Ascending aorta (tissue), 2 donors: Measurements from ENCODE around the gene DHRS7. TPM values are rescaled to one million over a fixed set of nuclear protein-coding genes. Genes with fewer than 3 reads are reported as not detected.

Experiments
- DNase-seq, 2 donors: peaks; one replicate each; pipeline ENCODE4 v3.0.0-alpha.2; 2019; ENCODE audit warnings: low spot score in 2 of 2
- H3K27ac ChIP-seq, 2 donors: fragments of 200-600 bp; sonication (generic); one replicate each; pipeline ENCODE4 v1.5.1; 2016 to 2017; ENCODE audit warnings: mild to moderate bottlenecking in 1 of 2
- H3K27me3 ChIP-seq: fragments of 200-600 bp; sonication (generic); one replicate; pipeline ENCODE4 v1.5.1; 2017
- H3K36me3 ChIP-seq, 2 donors: fragments of 200-600 bp; sonication (generic); one replicate each; pipeline ENCODE4 v1.5.1; 2016
- H3K4me1 ChIP-seq, 2 donors: fragments of 200-600 bp; sonication (generic); one replicate each; pipeline ENCODE4 v1.5.1; 2016 to 2017; ENCODE audit warnings: mild to moderate bottlenecking in 1 of 2
- H3K4me3 ChIP-seq, 2 donors: fragments of 200-600 bp; sonication (generic); one replicate each; pipeline ENCODE4 v1.5.1; 2016 to 2017; ENCODE audit warnings: mild to moderate bottlenecking in 1 of 2
- H3K9me3 ChIP-seq, 2 donors: fragments of 200-600 bp; sonication (generic); one replicate each; pipeline ENCODE4 v1.5.1; 2016
- intact Hi-C: fragments of 100-400 bp; cut with DNase I; formaldehyde crosslinking; loops from one replicate; pipeline ENCODE4 v1.15.1; 2023
- total RNA-seq: library from RNA; depleted of rRNA; stranded (reverse); fragments of >200 nt; gene quantifications from one replicate; pipeline ENCODE4 v1.1.0, GENCODE V29; 2016
- TF ChIP-seq, protein P1 (sequence below), 3 experiments: fragments of 200-600 bp in 2 of 3; fragments of 450-650 bp in 1 of 3; sonication (generic) in 2 of 3; IDR thresholded peaks; one replicate each; pipeline ENCODE4 v1.5.1; 2016 to 2019; ENCODE audit warnings: antibody characterized with exemption in 3 of 3, mild to moderate bottlenecking in 1 of 3, moderate library complexity in 1 of 3

DHRS7 gene
- total RNA-seq, 1 donor from 2014 or later: 34.8 TPM

DNA sequence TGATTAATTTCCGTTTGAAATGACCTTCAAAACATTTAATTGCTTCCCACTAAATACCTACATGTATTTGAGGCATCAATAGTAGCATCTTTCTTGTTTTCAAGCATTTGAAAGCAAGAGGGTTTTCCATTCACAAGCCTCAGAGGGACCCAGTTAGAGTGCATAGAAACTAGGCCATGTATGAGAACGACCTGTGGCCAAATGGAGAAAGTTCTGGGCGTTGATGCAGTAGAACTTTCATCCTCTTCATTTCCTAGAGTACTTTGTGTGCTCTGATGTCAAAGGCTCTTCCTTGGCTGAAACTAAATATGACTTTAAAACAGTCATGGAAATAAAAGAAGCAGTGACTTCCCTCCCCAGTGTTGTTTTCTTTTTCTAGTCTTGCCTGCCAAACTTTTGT, 944 bp upstream of the DHRS7 start:
- no peak for DNase-seq
- H3K36me3 ChIP-seq: no peaks in the 10 kb centered on the region
- H3K9me3 ChIP-seq: no peaks in the 10 kb centered on the region
- H3K27me3 ChIP-seq: no peaks in the 10 kb centered on the region
- H3K27ac ChIP-seq: peak overlapping the region; percentile 93 to 97
- H3K4me3 ChIP-seq: peak overlapping the region; percentile 20 to 92
- H3K4me1 ChIP-seq: peaks cover 0 to 20% of the 10 kb centered on the region in 2 donors
- TF ChIP-seq, protein P1, sequence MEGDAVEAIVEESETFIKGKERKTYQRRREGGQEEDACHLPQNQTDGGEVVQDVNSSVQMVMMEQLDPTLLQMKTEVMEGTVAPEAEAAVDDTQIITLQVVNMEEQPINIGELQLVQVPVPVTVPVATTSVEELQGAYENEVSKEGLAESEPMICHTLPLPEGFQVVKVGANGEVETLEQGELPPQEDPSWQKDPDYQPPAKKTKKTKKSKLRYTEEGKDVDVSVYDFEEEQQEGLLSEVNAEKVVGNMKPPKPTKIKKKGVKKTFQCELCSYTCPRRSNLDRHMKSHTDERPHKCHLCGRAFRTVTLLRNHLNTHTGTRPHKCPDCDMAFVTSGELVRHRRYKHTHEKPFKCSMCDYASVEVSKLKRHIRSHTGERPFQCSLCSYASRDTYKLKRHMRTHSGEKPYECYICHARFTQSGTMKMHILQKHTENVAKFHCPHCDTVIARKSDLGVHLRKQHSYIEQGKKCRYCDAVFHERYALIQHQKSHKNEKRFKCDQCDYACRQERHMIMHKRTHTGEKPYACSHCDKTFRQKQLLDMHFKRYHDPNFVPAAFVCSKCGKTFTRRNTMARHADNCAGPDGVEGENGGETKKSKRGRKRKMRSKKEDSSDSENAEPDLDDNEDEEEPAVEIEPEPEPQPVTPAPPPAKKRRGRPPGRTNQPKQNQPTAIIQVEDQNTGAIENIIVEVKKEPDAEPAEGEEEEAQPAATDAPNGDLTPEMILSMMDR (IDR thresholded peaks at IDR 0.05): no peak
- intact Hi-C loops: loop anchor here (5.0 to 10.0 kb wide), 4 partner anchors 104 to 1109 kb away; no protein-coding TSS in a partner anchor

GRCh38 chr14:60165547-60165876, 314 bp upstream of the DHRS7 start:
- H3K4me3 ChIP-seq: peak overlapping the region; percentile 75 to 92
- no peaks in the 10 kb centered on the region for H3K9me3 ChIP-seq
- H3K27me3 ChIP-seq: no peaks in the 10 kb centered on the region
- no peak for DNase-seq
- H3K36me3 ChIP-seq: no peaks in the 10 kb centered on the region
- peaks cover 0 to 23% of the 10 kb centered on the region in 2 donors for H3K4me1 ChIP-seq
- peak overlapping the region; percentile 93 to 97 for H3K27ac ChIP-seq
- intact Hi-C loops: loop anchor here (1.0 to 10.0 kb wide), 6 partner anchors 74 to 1109 kb away; partner anchors contain the start of genes PCNX4 and PPM1A
- TF ChIP-seq, protein P1 (IDR thresholded peaks at IDR 0.05): peak in 1 of 3 experiments; percentile 18

DNA sequence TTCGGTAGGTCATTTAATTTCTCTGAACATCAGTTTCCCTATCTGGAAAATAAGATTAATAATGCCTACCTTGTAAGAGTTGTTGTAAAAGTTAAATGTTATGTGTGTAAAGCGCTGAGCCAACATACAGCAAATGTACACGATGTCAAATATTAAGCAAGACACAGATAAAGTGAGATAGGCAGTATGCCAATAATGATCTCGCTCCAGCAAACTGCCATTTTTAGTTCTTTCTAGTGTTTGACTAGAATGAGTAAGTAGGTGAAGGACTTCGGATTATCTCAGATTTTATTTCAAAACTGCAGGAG, 840 bp downstream of the DHRS7 start:
- Histone ChIP-seq H3K27me3 (no peaks in the 10 kb centered on the region), H3K27ac (peak overlapping the region; percentile 93 to 97), H3K4me1 (peaks cover 0 to 26% of the 10 kb centered on the region in 2 donors), H3K36me3 (no peaks in the 10 kb centered on the region), H3K4me3 (peak overlapping the region; percentile 75 to 92), H3K9me3 (no peaks in the 10 kb centered on the region)
- DNase-seq: no peak
- intact Hi-C loops: loop anchor here (2.0 to 10.0 kb wide), 4 partner anchors 84 to 1110 kb away; partner anchors contain the start of gene PPM1A
- TF ChIP-seq, protein P1 (IDR thresholded peaks at IDR 0.05): no peak

- H3K4me3 ChIP-seq: peak overlapping the region; percentile 5 to 92
- peak overlapping the region; percentile 9 to 97 for H3K27ac ChIP-seq
- TF ChIP-seq, protein P1 (IDR thresholded peaks at IDR 0.05): no peak
- peaks cover 0 to 28% of the 10 kb centered on the region in 2 donors for H3K4me1 ChIP-seq
- no peaks in the 10 kb centered on the region for H3K36me3 ChIP-seq
- intact Hi-C loops: loop anchor here (2.0 to 10.0 kb wide), 4 partner anchors 85 to 1111 kb away; partner anchors contain the start of gene PPM1A
- H3K27me3 ChIP-seq: no peaks in the 10 kb centered on the region
- H3K9me3 ChIP-seq: no peaks in the 10 kb centered on the region
- no peak for DNase-seq
Measured at GRCh38 chr14:60163693-60164092, 1.5 kb downstream of the DHRS7 start.

GRCh38 chr14:60161196-60162107, 3.7 kb downstream of the DHRS7 start:
- H3K27ac ChIP-seq: peak overlapping the region; percentile 46 to 66
- intact Hi-C loops: loop anchor here (10.0 kb wide), 3 partner anchors 477 to 1113 kb away; no protein-coding TSS in a partner anchor
- no peaks in the 10 kb centered on the region for H3K9me3 ChIP-seq
- no peak overlapping the region for H3K4me3 ChIP-seq
- H3K27me3 ChIP-seq: no peaks in the 10 kb centered on the region
- no peaks in the 10 kb centered on the region for H3K36me3 ChIP-seq
- H3K4me1 ChIP-seq: peaks cover 0 to 32% of the 10 kb centered on the region in 2 donors
- TF ChIP-seq, protein P1 (IDR thresholded peaks at IDR 0.05): no peak
- DNase-seq: peak in 1 of 2 donors; percentile 68
